ENCODE measurements around the gene GABBR1.
A peak's percentile ranks its signal among the peaks of the same experiment; 100 is the strongest.

Gene GABBR1

GRCh38 chr6:29527126-29527525 is 105.9 kb downstream of the GABBR1 start:
- no peak for DNase-seq (ENCODE audit: low spot score)

DNA sequence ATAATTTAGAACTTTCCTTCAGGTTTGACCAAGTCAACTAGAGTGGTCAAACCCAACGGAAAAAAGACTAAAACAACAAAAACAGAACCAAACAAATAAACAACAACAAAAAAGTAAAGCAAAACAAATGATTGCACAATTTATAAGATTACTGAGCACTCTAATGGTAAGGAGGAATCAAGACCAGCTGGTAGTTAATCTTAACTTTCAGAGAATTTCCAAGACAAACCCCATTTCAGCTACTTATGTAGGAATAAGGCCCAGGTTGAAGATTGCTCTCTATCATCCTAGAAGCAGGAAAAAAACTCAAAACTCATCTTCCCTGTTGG is 107.7 kb downstream of the GABBR1 start:
- no peak for DNase-seq (ENCODE audit: low spot score)

GRCh38 chr6:29524444-29525310 is 108.3 kb downstream of the GABBR1 start:
- no peak for DNase-seq (ENCODE audit: low spot score)

DNA sequence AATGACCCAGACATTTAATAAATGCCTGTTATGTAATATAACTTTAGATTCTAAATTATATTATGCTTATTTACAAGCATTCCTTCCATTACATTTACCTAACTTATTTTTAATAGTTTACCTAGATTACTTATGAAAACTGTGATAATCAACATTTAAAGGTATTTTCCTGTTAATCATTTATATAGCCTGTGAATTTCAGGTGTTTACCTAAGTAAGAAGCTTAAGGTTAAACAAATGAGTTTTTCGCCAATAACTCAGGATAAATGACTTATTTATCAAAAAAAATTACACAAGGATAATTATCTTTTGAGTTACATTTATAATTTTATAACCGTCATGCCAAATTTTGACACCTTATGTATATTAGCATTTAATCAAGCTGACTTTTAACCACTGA is 108.9 kb downstream of the GABBR1 start:
- no peak for DNase-seq (ENCODE audit: low spot score)

DNA sequence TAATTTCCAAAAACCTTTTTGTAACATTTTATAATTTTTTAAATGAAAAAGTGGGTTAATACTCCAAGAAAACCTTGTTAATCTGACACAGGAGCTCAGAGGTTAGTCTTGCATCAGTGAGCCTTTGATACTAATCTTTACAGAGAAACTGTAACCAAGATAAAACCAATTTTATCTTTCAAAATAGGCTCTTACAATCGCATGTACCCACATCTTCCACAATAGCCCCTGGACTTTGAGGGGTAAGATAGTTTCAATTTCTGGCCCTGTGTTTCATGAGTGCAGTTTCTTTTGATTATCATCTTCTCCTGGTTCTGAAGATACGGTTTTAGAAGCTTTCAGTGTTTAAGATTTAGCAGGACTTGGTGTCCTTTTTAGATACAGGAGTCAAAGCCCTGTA is 110.8 kb downstream of the GABBR1 start:
- DNase-seq (ENCODE audit: low spot score): no peak

GRCh38 chr6:29521006-29521680 is 111.8 kb downstream of the GABBR1 start:
- DNase-seq (ENCODE audit: low spot score): no peak

DNA sequence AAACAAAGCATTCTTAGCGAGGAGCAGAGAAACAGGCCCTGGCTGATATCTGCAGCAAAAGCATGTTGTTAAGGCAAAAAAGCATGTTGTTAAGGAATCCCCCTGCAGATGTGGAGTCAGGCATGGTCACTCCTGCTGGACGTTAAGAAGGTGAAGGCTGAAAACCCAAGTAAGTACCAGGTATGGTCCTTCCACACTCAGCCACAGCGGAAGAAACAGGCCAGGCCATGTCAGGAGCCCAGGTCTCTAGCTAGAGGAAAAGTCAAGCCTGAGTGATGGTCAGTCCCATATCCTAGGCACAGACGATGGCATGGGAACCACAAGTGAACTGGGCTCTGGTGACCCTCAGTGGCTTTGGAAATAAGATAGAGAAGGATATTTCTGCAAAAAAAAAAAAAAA is 112.8 kb downstream of the GABBR1 start:
- no peak for DNase-seq (ENCODE audit: low spot score)

DNA sequence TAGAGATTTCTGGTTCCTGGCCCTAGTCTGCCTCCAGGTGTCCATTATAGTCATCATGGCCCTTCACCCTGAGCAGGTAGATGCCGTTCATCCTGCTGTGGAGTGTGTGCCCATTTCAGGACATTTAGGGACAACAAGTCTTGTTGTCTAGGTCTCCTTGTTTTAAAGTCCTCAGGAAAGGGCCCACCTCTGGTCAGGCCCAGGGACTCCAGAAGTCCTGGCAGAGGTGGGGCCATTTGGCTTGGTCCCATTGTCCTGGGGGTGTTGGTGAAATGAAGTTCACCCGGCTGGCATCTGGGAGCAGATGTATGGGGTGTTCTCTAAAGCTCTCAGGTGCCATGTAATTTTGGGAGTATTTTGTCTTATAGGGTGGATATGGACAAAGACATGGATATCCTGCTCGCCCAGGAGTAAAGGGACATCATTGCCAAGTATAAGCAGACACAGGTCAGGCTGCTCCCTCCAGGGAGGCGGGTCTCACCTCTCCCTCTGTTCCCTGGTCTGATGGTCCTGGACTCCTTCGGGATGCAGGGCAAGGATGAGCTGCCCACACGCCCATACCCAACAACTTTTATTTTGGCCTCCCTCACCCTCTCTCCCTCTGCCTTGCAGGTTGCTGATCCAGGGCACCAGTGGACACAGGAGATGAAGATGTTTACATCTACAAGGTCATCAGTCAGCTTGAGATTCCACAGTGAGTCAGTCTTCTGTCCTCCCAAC is 113.5 kb downstream of the GABBR1 start:
- DNase-seq (ENCODE audit: low spot score): no peak

DNA sequence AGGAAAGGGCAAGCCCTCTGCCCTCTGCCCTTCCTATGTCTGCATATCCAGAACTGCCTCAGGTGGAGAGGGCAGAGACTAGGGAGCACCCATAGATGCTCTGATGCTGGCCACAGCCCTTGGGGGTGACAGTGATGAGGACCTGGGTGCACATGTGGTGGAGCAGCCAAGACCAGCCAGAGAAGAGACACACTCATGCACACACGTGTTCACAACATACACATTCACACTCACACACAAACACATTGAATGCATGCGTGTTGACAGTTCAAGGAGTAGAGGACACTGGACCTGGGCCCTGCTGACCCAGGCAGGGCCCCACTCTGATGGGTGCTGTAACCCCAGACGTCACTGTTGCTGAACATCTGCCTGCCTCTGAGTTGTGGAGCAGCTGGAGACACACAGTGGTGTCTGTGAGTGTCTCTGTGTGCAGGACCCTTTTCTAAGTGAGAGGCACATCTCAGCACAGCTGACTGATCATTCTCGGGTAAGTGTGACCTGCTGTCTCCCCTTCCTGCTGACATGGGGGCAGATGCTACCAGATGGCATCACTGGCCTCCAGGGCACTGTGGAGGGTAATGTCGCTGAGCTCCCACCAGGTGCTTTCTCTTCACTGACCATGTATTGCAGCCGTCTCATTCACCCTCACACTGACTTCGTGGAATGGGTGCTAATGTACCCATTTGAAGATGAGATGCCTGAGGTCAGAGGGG is 115.1 kb downstream of the GABBR1 start:
- no peak for DNase-seq (ENCODE audit: low spot score)

DNA sequence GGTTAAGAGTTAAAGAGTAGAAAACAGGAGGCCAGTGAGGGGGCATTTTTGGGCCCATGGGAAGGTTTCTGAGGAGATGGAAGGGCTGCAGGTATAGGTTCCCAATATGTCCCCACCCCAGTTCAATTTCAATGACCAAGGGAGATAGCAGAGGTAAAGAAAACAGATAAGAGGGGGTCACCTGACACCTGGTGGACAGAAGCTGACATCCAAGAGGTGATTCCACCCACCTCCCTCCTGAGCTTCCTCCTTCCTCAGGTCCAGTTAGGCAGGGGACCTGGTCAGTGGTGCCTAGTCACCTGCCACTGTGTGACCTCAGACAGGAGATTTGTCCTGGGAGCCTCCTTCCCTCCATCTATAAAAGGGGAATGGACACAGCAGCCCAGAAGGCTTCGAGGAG is 115.7 kb downstream of the GABBR1 start:
- no peak for DNase-seq (ENCODE audit: low spot score)

DNA sequence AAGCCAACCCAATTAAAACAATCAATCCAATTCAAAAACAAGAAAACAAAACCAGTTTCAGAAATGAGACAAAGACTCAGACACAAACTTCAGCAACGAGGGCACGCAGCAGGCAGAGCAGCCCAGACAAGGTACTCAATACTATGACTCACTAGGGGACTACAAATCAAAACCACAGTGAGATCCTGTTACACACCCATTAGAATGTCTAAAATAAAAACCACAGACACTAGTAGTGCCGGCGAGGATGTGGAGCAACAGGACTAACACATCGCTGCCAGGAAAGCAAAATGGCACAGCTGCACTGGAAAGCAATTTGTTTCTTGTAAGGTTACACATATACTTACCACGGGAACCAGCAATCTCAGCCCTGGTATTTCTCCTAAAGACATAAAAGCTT is 116.9 kb downstream of the GABBR1 start:
- peak; percentile 83 for DNase-seq (ENCODE audit: low spot score)

DNA sequence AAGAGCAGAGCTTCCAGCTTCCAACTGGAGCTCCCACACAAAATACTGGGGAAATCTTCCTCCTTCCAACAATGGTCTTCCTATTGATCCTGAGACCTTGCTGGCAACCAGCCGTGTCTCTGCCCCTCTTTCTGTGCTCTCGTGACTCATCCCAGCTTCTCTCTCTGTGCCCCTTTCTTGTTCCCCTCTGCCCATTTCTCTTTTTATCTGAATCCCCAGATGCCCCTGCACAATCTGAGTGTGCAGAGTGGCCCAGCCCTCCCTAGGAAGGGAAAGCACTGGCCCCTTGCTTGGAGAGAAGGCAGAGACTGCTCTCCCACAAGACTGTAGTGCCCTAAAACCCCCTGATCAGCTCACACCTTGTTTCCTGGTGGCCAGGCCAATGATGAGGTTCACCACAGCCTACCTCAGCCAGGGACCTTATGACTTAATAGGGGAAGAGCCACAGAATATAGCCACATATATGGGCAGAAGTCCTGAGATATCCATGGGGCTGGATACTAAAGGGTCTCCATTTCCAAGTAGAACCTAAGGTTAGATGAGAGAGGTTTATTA is 122.2 kb downstream of the GABBR1 start:
- DNase-seq (ENCODE audit: low spot score): no peak

DNA sequence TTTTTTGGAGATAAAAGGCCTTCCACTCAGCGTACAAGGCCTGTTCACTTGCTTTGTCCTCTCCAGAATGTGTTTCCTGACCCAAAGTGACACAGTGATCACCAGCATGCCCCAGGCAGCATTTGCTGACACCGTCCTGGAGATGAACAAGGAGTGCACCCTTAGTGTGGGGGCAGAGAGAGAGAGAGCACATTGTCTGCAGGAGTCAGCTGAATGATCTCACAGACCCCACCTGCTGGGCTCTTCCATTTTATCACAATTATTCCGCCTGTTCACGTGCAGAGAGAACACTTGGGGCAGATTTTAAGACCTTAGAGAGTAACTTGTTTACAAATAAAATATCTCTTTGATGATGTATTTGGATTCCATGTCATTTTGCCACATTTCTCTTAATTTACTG is 122.8 kb downstream of the GABBR1 start:
- no peak for DNase-seq (ENCODE audit: low spot score)
